Measurements from ENCODE around the gene PDE7B. TPM values are rescaled to one million over a fixed set of nuclear protein-coding genes. Genes with fewer than 3 reads are reported as not detected.
"Not testable (repeated sequence)": the region's sequence is repeated elsewhere in the genome, so short reads cannot be mapped to it uniquely, and the experiment has no call there.

PDE7B gene
- total RNA-seq, 8 experiments from 2014 or later, result 0.08 to 60.7 (median 1.1) TPM

DNA sequence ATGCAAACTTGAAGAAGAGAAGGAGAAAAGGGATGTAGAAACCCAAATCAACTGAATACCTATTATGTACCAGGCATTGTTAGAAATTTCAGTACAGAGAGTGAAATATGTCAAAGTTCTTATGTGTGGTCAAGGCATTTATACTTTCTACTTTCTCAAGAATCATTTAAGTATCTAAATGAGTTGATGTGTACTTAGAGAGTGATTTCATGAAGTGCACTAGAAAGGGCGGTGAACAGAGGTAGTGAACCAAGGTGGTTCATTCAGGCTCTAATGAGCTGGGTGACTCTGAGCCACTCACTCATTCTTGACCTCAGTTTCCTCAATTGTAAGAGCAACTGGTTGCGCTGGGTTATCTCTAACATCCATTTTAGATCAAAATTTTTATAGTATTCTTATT lies 3.3 kb downstream of the PDE7B start:
- no peak overlapping the region for H3K27ac ChIP-seq
- in situ Hi-C loops (cut with MboI; ENCODE audit: low pct_unique_long_range_greater_than_20kb in 2 of 9, low sequenced_read_pairs in 9 of 9, unreplicated experiment in 9 of 9), result no loop called here
- H3K4me3 ChIP-seq, result no peak overlapping the region
- 92 to 100% (median 100%) methylated on average over 1 to 2 of the region's 2 CpGs; no CpG with 5 or more reads in 1 of the 10 experiments for WGBS, 10 experiments
- no peak for ATAC-seq (replicated peaks in 6 of 8)
- H3K4me1 ChIP-seq (replicated peaks in 1 of 2), result peaks cover 7 to 9% of the 10 kb centered on the region in 2 donors

DNA sequence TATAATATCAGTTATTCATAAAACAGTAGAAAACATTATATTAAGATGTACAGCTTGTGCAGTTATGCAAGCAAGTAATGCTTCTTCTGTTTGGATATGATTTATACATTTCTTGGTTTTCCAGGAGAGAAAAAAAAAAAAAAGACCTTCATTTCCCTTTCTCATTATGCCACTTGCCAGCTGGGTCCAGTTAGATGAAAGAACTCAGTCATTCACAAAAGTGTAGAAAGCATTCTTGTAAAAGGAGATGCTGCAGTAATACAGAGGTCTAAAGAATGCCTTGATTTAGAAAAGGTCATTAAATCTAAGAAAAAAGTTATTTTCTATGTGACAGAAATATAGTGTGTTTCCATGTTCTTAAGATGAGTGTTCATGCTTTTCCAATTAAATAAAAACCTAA lies 7.4 kb downstream of the PDE7B start:
- in situ Hi-C loops (cut with MboI; ENCODE audit: low pct_unique_long_range_greater_than_20kb in 2 of 9, low sequenced_read_pairs in 9 of 9, unreplicated experiment in 9 of 9), result no loop called here
- Histone ChIP-seq H3K4me3 (no peak overlapping the region), H3K27ac (no peak overlapping the region), H3K4me1 (replicated peaks in 1 of 2) (no peaks in the 10 kb centered on the region)
- ATAC-seq (replicated peaks in 6 of 8), result peak in 2 of 8 experiments; percentile 36 to 41

DNA sequence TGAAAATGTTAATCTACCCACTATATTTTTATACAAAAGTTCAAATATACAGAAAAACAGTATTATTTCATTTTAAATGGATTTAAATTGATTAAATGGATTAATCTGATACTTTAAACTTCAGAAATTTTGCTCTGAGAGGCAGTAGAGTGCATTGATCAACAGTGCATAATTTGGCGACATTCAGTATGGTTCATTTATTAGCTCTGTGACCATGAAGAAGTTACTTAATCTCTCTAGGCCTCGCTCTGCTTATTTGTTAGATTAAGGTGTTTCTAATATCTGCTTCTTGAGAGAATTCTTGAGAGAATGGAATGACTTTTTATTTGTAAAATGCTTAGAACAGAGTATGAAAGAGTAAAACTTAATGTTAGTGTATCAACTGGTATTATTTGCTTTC lies 8.9 kb downstream of the PDE7B start:
- ATAC-seq (replicated peaks in 6 of 8), result no peak

DNA sequence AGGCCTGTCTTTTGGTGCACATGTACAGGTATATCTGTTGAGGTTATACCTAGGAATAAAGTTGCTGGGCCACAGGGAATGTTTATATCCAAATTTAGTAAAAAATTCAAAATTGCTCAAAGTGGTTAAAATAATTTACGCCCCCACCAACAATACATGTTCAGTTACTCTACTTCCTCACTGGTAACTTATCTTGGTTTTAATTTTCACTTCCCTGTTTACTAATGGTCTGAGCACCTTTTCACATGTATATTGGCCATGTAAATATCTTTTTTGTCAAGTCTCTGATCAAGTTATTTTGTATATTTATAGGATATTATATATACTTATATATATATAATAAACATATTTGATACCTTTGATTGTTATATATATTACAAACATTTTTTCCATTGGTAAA lies 9.7 kb downstream of the PDE7B start:
- no peak for ATAC-seq (replicated peaks in 6 of 8)
- 90 to 100% (median 100%) methylated on average over 1 of the region's 1 CpG; no CpG with 5 or more reads in 2 of the 10 experiments for WGBS, 10 experiments
- in situ Hi-C loops (cut with MboI; ENCODE audit: low pct_unique_long_range_greater_than_20kb in 2 of 9, low sequenced_read_pairs in 9 of 9, unreplicated experiment in 9 of 9), result no loop called here
- Histone ChIP-seq H3K4me3 (no peak overlapping the region), H3K27ac (no peak overlapping the region), H3K4me1 (replicated peaks in 1 of 2) (no peaks in the 10 kb centered on the region)

More for the DNA sequence above, 8.9 kb downstream of the PDE7B start:
- no peak overlapping the region for H3K4me3 ChIP-seq
- H3K27ac ChIP-seq, result no peak overlapping the region
- 91 to 100% (median 100%) methylated on average over 1 to 2 of the region's 2 CpGs; no CpG with 5 or more reads in 1 of the 10 experiments for WGBS, 10 experiments
- in situ Hi-C loops (cut with MboI; ENCODE audit: low pct_unique_long_range_greater_than_20kb in 2 of 9, low sequenced_read_pairs in 9 of 9, unreplicated experiment in 9 of 9), result no loop called here
- no peaks in the 10 kb centered on the region for H3K4me1 ChIP-seq (replicated peaks in 1 of 2)

DNA sequence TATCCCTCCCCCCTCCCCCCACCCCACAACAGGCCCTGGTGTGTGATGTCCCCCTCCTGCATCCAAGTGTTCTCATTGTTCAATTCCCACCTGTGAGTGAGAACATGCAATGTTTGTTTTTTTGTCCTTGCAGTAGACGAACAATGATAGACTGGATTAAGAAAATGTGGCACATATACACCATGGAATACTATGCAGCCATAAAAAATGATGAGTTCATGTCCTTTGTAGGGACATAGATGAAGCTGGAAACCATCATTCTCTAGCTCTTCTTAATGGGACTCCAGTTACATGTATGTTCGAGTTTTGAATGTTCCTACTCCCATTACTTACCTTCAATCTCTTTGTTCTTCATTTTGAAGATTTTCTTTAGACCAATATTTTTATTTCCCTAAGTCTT lies 13.4 kb downstream of the PDE7B start:
- WGBS, 10 experiments, result 59 to 100% (median 85%) methylated on average over 1 to 2 of the region's 2 CpGs; no CpG with 5 or more reads in 2 of the 10 experiments
- not testable (repeated sequence) for ATAC-seq (replicated peaks in 6 of 8)

DNA sequence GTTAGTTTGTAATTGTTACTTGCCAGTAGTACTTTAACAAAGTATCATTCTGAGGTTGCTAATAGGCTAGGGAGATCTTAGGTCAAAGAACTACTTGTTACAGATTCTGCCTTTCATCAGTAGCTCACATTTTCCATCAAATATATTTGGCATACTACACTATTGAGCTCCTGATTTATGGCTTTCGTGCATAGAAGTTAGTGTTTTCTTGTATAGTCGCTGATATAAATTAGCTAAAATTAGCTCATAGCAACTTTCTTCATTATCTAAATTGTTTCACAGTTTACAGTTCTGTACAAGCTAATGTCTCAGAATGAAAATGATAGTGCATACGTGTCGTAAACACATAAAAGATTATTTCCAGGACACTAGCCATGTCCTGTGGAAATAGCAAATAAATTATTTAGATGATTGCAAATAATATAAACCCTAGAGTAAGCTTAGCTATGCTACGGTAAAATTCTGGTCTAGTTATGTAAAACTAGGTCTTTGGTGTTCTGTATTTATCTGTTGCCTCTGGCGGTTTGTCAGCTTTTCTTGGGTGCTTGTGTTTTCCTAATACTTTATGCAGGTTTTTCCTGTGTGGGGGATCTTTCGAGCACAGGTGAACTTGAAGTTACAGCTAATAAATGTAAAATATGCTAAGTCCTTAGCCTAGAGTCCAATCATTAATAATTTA lies 15.1 kb downstream of the PDE7B start:
- WGBS, 10 experiments, result 10 to 96% (median 85%) methylated on average over 2 to 7 of the region's 7 CpGs
- Histone ChIP-seq H3K27ac (no peak overlapping the region), H3K4me1 (replicated peaks in 1 of 2) (no peaks in the 10 kb centered on the region), H3K4me3 (no peak overlapping the region)
- in situ Hi-C loops (cut with MboI; ENCODE audit: low pct_unique_long_range_greater_than_20kb in 2 of 9, low sequenced_read_pairs in 9 of 9, unreplicated experiment in 9 of 9), result no loop called here
- ATAC-seq (replicated peaks in 6 of 8), result peak in 2 of 8 experiments; percentile 17 to 63

More for the DNA sequence above, 13.4 kb downstream of the PDE7B start:
- in situ Hi-C loops (cut with MboI; ENCODE audit: low pct_unique_long_range_greater_than_20kb in 2 of 9, low sequenced_read_pairs in 9 of 9, unreplicated experiment in 9 of 9); H3K4me1 ChIP-seq (replicated peaks in 1 of 2); H3K4me3 ChIP-seq; H3K27ac ChIP-seq: not testable (repeated sequence)

DNA sequence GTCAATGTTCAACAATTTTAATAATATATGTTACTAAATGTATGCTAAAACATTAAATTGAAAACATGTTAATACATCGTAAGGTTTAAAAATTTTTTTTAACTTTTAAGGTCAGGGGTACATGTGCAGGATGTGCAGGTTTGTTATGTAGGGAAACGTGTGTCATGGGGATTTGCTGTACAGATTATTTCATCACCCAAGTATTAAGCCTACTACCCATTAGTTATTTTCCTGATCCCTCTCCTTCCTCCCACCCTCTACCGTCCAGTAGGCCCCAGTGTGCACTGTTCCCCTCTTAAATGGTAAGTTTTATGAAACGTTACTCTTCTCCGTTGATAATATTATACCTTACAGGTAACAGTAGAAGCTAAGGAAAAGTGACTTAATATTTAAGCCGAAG lies 15.8 kb downstream of the PDE7B start:
- no peak overlapping the region for H3K4me3 ChIP-seq
- ATAC-seq (replicated peaks in 6 of 8), result no peak
- no peaks in the 10 kb centered on the region for H3K4me1 ChIP-seq (replicated peaks in 1 of 2)
- in situ Hi-C loops (cut with MboI; ENCODE audit: low pct_unique_long_range_greater_than_20kb in 2 of 9, low sequenced_read_pairs in 9 of 9, unreplicated experiment in 9 of 9), result no loop called here
- 70 to 97% (median 92%) methylated on average over 2 to 6 of the region's 6 CpGs for WGBS, 10 experiments
- no peak overlapping the region for H3K27ac ChIP-seq

DNA sequence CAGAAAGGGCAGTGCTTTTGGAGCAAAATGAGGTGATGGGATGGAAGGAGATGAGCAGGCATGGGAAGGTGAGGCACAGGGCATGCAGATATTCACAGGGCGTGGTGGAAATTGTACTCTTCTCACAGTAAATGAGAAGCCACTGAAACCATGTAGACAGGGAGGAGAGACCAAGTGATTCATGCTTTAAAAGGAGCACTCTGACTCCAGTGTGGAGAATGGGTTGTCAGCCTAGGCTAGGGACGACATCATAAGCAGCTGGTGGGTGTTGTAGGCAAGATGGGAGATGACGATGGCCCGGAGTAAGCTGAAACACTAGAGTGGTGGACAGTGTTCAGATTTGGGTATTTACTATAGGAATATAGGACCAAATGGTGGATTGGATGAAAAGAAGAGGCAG lies 18.4 kb downstream of the PDE7B start:
- in situ Hi-C loops (cut with MboI; ENCODE audit: low pct_unique_long_range_greater_than_20kb in 2 of 9, low sequenced_read_pairs in 9 of 9, unreplicated experiment in 9 of 9), result no loop called here
- 60 to 100% (median 89%) methylated on average over 1 to 4 of the region's 4 CpGs; no CpG with 5 or more reads in 4 of the 10 experiments for WGBS, 10 experiments
- ATAC-seq (replicated peaks in 6 of 8), result peak in 3 of 8 experiments; percentile 7 to 87 (median 84)
- H3K4me3 ChIP-seq, result no peak overlapping the region
- no peak overlapping the region for H3K27ac ChIP-seq
- no peaks in the 10 kb centered on the region for H3K4me1 ChIP-seq (replicated peaks in 1 of 2)

DNA sequence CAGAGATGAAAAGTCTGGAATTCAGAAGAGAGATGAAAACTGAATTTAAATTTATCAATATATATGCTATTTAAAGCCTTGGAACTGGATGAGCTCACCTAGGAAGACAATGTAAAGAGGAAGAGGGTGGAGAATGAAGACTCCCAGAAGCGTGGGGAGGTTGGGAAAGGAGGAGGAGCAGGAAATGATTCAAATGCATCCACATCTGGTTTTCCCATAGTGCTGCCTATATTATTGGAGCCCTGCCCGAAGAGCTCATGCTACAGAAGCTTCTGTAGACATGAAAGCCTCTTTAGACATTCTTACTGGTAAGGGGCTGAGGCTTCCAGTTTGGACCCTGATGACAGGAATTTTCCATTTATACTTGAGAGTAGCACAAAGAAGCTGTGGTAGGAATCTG lies 19.2 kb downstream of the PDE7B start:
- ATAC-seq (replicated peaks in 6 of 8), result peak in 3 of 8 experiments; percentile 33 to 37 (median 33)
- WGBS, 10 experiments, result 0 to 100% (median 79%) methylated on average over 1 to 2 of the region's 2 CpGs; no CpG with 5 or more reads in 1 of the 10 experiments
- Histone ChIP-seq H3K4me3 (no peak overlapping the region), H3K4me1 (replicated peaks in 1 of 2) (no peaks in the 10 kb centered on the region), H3K27ac (no peak overlapping the region)
- in situ Hi-C loops (cut with MboI; ENCODE audit: low pct_unique_long_range_greater_than_20kb in 2 of 9, low sequenced_read_pairs in 9 of 9, unreplicated experiment in 9 of 9), result no loop called here

DNA sequence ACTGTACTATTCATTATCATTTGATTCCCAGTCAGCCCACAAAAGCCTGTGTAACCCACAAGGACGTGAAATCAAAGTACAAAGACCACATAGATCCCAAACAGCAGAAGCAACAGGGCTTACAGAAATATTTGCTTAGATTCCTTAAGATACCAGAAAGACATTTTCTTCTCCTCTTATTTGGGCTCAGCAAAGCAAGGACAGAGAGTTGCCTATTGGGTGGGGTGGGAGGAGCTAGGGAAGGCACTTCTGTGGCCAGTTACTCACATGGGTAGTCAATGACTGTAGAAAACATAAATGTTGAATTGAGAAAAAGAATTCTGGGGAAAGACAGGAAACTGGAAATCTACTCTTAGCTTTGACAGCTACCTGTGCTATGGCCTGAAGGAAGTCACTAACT lies 19.8 kb downstream of the PDE7B start:
- H3K27ac ChIP-seq, result no peak overlapping the region
- in situ Hi-C loops (cut with MboI; ENCODE audit: low pct_unique_long_range_greater_than_20kb in 2 of 9, low sequenced_read_pairs in 9 of 9, unreplicated experiment in 9 of 9), result no loop called here
- no peak overlapping the region for H3K4me3 ChIP-seq
- H3K4me1 ChIP-seq (replicated peaks in 1 of 2), result no peaks in the 10 kb centered on the region
- 33 to 100% (median 100%) methylated on average over 1 of the region's 1 CpG; no CpG with 5 or more reads in 3 of the 10 experiments for WGBS, 10 experiments
- ATAC-seq (replicated peaks in 6 of 8), result peak in 2 of 8 experiments; percentile 50 to 64

DNA sequence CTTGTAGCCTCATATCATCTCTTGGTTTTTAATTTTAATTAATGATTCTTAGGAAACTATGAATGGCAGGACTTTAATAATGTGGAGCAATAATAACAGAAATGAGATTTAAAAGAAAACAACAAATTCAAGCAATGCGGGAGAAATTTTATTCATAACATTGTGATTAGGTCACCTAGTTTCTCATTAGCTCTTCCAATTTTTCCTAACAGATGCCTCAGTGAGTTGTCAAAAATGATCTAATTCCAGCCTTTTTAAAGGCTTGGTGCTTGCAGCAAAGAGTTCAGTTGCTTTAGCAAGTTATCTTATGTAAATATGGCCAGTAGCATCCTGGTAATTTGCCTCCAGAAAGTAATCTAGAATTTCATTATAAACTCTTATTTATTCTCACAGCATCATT lies 20.4 kb downstream of the PDE7B start:
- Histone ChIP-seq H3K27ac (no peak overlapping the region), H3K4me1 (replicated peaks in 1 of 2) (no peaks in the 10 kb centered on the region), H3K4me3 (no peak overlapping the region)
- in situ Hi-C loops (cut with MboI; ENCODE audit: low pct_unique_long_range_greater_than_20kb in 2 of 9, low sequenced_read_pairs in 9 of 9, unreplicated experiment in 9 of 9), result no loop called here
- 33 to 100% (median 100%) methylated on average over 1 of the region's 1 CpG; no CpG with 5 or more reads in 2 of the 10 experiments for WGBS, 10 experiments
- no peak for ATAC-seq (replicated peaks in 6 of 8)

DNA sequence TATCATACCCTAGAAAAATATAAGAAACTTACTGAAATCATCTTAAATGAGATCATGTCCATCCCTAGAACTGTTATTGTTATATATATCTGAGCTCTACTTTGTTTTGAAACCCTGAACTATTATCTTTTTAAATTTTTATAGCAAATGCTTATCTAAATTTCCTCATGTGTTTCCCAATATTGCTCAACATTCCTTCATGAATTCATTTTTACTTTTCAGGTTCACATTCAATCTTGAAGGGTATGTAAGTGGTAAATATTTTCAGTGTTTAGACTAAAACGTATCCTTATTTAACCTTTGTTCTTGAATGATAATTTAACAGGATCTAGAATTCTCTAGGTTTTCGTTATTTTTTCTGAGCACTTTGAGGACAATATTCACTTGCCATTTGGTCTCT lies 23.9 kb downstream of the PDE7B start:
- ATAC-seq (replicated peaks in 6 of 8), result no peak
- no peak overlapping the region for H3K4me3 ChIP-seq
- no peaks in the 10 kb centered on the region for H3K4me1 ChIP-seq (replicated peaks in 1 of 2)
- in situ Hi-C loops (cut with MboI; ENCODE audit: low pct_unique_long_range_greater_than_20kb in 2 of 9, low sequenced_read_pairs in 9 of 9, unreplicated experiment in 9 of 9), result no loop called here
- WGBS, 10 experiments, result 72 to 100% (median 86%) methylated on average over 1 to 2 of the region's 2 CpGs
- H3K27ac ChIP-seq, result no peak overlapping the region

DNA sequence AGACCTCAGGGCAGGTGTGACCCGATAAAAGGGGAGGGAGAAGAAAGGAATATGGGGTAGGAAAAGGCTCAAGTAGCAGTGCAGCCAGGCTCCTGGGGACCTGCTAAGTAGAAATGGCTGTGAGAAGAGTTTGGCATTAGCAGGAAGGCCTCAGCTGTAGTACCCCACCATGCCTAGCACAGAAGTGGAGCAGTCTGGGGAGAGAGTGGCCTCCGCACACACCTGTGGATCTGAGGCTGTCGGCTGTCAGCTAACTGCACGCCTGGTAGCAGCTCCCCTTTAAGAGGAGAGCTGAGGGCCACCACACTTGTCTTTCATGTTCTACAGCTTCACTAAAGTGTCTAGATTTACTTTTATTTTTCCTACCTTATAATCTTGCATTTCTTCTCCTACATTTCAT lies 24.6 kb downstream of the PDE7B start:
- WGBS, 10 experiments, result 67 to 100% (median 100%) methylated on average over 1 to 4 of the region's 4 CpGs; no CpG with 5 or more reads in 2 of the 10 experiments
- ATAC-seq (replicated peaks in 6 of 8), result no peak
- in situ Hi-C loops (cut with MboI; ENCODE audit: low pct_unique_long_range_greater_than_20kb in 2 of 9, low sequenced_read_pairs in 9 of 9, unreplicated experiment in 9 of 9), result no loop called here

DNA sequence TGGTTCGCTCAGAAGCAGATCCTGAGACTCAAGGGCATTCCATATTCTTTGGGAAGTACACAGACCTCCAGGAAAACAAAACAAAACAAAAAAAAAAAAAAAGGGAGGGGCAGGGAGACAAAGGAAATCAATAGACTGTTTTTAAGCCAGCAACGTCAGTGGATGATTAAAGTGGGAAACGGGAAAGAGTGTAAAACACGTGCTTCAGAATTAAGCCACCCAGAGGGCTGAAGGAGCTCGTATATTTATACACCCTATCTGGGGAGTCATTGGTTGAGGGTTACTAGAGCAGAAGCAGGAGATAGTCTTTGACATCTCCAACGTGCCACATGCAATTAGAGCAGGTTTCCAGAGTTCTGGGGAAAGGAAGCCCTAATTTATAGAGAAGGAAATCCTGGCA lies 26.2 kb downstream of the PDE7B start:
- ATAC-seq (replicated peaks in 6 of 8), result no peak
- in situ Hi-C loops (cut with MboI; ENCODE audit: low pct_unique_long_range_greater_than_20kb in 2 of 9, low sequenced_read_pairs in 9 of 9, unreplicated experiment in 9 of 9), result no loop called here
- Histone ChIP-seq H3K4me3 (no peak overlapping the region), H3K4me1 (replicated peaks in 1 of 2) (no peaks in the 10 kb centered on the region), H3K27ac (no peak overlapping the region)
- 35 to 85% (median 50%) methylated on average over 2 to 5 of the region's 6 CpGs for WGBS, 10 experiments

More for the DNA sequence above, 24.6 kb downstream of the PDE7B start:
- Histone ChIP-seq H3K4me3 (no peak overlapping the region), H3K27ac (no peak overlapping the region), H3K4me1 (replicated peaks in 1 of 2) (no peaks in the 10 kb centered on the region)
